Thoracic aorta (tissue), 2 donors: Measurements from ENCODE around the gene NINJ2. TPM values are rescaled to one million over a fixed set of nuclear protein-coding genes. Genes with fewer than 3 reads are reported as not detected.

ENCODE experiments used
- ATAC-seq: fragments of 150-250 bp; one replicate; pipeline ENCODE4 v1.8.0; 2017; ENCODE audit warnings: low read depth; ENCODE audit not compliant: insufficient number of reproducible peaks, low FRiP score
- DNase-seq: peaks from one replicate; pipeline ENCODE4 v3.0.0-alpha.2; 2020; ENCODE audit warnings: low spot score
- H3K27ac ChIP-seq, 2 donors: fragments of 200-600 bp; sonication (generic); 1 replicate in 1 of 2; 2 replicates in 1 of 2; pipeline ENCODE4 v1.5.1; 2016; ENCODE audit warnings: mild to moderate bottlenecking in 2 of 2, moderate library complexity in 2 of 2
- H3K27me3 ChIP-seq: fragments of 200-600 bp; sonication (generic); replicated peaks from 2 replicates; pipeline ENCODE4 v1.6.0; 2016; ENCODE audit warnings: mild to moderate bottlenecking; ENCODE audit not compliant: insufficient read depth
- H3K36me3 ChIP-seq: fragments of 200-600 bp; sonication (generic); one replicate; pipeline ENCODE4 v1.5.1; 2016
- H3K4me1 ChIP-seq, 2 donors: fragments of 200-600 bp; sonication (generic); 1 replicate in 1 of 2; 2 replicates in 1 of 2; pipeline versions ENCODE4 v1.5.1 to v1.6.0; 2016; ENCODE audit warnings: low read depth in 2 of 2, mild to moderate bottlenecking in 1 of 2; ENCODE audit not compliant: control insufficient read depth in 1 of 2
- H3K4me3 ChIP-seq: fragments of 200-600 bp; sonication (generic); 2 replicates; pipeline ENCODE4 v1.5.1; 2016; ENCODE audit warnings: mild to moderate bottlenecking
- H3K9me3 ChIP-seq: fragments of 200-600 bp; sonication (generic); 2 replicates; pipeline ENCODE4 v1.5.1; 2016
- total RNA-seq, 2 donors: library from RNA; depleted of rRNA; stranded (reverse); fragments of >200 nt; gene quantifications; one replicate each; pipeline versions ENCODE4 v1.1.0 to v1.2.3, GENCODE V29; 2016
- TF ChIP-seq, protein P1 (sequence below): fragments of 200-600 bp; sonication (generic); IDR thresholded peaks from one replicate; pipeline ENCODE4 v1.5.1; 2019; ENCODE audit warnings: antibody characterized with exemption

The NINJ2 gene
- total RNA-seq, 2 donors from 2014 or later, result 2.4 to 5.3 TPM

DNA sequence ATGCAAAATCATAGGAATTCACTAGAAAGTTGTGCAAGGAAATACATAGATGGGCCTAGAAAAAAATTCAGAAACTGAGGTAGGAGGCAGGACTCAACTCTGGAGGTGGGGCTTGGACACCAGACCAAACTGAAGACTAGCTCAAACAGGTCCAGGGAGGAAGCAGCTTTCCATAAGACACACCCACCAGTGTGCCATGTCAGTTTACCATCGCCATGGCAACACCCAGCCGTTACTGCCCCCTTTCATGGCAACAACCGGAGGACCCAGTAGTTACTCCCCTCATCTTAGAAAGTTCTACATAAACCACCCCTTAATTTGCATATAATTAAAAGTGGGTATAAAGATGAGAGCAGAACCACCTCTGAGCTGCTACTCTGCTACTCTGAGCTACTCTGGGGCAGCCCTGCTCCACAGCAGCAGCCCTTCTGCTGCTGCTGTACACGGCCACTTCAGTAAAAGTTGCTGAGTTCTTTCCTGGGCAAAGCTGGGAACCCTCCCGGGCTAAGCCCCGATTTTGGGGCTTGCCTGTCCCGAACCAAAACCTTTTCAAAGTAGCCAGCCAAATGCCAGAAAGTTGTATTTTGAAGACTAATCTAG lies 30.8 kb upstream of the NINJ2 start:
- peaks cover 9% of the 10 kb centered on the region for H3K9me3 ChIP-seq
- DNase-seq, result no peak
- H3K27ac ChIP-seq, result no peak overlapping the region
- H3K36me3 ChIP-seq, result no peaks in the 10 kb centered on the region
- H3K4me1 ChIP-seq, result no peaks in the 10 kb centered on the region
- H3K4me3 ChIP-seq, result no peak overlapping the region
- ATAC-seq, result no peak
- no peaks in the 10 kb centered on the region for H3K27me3 ChIP-seq
- TF ChIP-seq, protein P1, sequence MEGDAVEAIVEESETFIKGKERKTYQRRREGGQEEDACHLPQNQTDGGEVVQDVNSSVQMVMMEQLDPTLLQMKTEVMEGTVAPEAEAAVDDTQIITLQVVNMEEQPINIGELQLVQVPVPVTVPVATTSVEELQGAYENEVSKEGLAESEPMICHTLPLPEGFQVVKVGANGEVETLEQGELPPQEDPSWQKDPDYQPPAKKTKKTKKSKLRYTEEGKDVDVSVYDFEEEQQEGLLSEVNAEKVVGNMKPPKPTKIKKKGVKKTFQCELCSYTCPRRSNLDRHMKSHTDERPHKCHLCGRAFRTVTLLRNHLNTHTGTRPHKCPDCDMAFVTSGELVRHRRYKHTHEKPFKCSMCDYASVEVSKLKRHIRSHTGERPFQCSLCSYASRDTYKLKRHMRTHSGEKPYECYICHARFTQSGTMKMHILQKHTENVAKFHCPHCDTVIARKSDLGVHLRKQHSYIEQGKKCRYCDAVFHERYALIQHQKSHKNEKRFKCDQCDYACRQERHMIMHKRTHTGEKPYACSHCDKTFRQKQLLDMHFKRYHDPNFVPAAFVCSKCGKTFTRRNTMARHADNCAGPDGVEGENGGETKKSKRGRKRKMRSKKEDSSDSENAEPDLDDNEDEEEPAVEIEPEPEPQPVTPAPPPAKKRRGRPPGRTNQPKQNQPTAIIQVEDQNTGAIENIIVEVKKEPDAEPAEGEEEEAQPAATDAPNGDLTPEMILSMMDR, result no peak

DNA sequence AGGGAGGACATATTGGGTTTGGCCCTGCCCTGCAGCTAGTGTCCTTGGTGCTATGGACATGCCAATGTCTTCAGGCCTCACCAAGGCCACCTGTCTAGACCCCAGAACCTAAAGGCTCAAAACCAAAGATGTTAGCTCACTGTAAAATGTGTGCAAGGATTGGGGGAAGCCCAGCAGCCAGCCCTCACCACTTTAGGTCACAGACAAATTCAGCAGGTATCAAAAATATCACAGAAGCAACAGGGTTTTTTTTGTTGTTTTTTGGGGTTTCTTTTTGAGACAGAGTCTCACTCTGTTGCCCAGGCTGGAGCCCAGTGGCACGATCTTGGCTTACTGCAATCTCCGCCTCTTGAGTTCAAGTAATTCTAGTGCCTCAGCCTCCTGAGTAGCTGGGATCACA lies 29.0 kb upstream of the NINJ2 start:
- Histone ChIP-seq H3K4me1 (no peaks in the 10 kb centered on the region), H3K27me3 (no peaks in the 10 kb centered on the region), H3K36me3 (no peaks in the 10 kb centered on the region), H3K9me3 (no peaks in the 10 kb centered on the region), H3K4me3 (no peak overlapping the region), H3K27ac (no peak overlapping the region)
- TF ChIP-seq, protein P1, result no peak
- DNase-seq (no peak), ATAC-seq (no peak)

DNA sequence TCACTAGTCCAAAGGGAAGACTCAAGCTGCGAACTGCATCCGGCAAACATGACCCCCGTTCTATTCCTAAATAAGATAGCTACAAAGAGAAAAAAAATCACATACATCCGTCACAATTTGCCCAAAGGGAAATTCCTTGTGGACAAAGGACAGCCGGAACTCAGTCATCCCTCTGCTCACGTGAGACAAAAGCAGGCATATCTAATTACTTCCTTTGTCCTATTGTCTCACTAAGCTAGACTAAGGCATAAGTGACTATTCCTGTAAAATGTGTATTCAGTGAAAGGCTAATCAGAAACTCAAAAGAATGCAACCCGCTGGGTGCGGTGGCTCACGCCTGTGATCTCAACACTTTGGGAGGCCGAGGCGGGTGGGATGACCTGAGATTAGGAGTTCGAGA lies 27.2 kb upstream of the NINJ2 start:
- Histone ChIP-seq H3K27me3 (no peaks in the 10 kb centered on the region), H3K4me3 (no peak overlapping the region), H3K4me1 (no peaks in the 10 kb centered on the region), H3K27ac (no peak overlapping the region), H3K9me3 (no peaks in the 10 kb centered on the region), H3K36me3 (no peaks in the 10 kb centered on the region)
- TF ChIP-seq, protein P1, result no peak
- ATAC-seq (no peak), DNase-seq (no peak)

DNA sequence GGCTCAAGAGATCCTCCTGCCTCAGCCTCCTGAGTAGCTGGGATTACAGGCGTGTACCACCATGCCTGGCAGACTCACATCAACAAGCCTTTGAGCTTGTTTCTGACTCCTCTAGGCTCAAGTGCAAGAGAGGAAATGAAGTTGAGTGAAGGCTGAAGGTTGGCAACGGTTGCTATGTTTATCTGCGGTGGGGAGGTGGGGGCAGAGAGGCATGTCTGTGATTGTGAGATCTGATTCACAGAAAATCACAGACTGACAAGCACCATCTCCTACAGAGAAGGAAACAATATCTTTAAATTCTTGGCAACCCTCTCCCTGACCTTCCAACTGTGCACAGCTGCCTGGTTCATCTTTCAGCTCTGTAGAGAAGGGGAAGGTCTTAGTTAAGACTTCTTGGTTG lies 22.1 kb upstream of the NINJ2 start:
- H3K36me3 ChIP-seq, result no peaks in the 10 kb centered on the region
- H3K4me1 ChIP-seq, result no peaks in the 10 kb centered on the region
- no peak overlapping the region for H3K4me3 ChIP-seq
- DNase-seq (no peak), ATAC-seq (no peak)
- H3K27ac ChIP-seq, result no peak overlapping the region
- TF ChIP-seq, protein P1, result no peak
- H3K9me3 ChIP-seq, result no peaks in the 10 kb centered on the region
- no peaks in the 10 kb centered on the region for H3K27me3 ChIP-seq

DNA sequence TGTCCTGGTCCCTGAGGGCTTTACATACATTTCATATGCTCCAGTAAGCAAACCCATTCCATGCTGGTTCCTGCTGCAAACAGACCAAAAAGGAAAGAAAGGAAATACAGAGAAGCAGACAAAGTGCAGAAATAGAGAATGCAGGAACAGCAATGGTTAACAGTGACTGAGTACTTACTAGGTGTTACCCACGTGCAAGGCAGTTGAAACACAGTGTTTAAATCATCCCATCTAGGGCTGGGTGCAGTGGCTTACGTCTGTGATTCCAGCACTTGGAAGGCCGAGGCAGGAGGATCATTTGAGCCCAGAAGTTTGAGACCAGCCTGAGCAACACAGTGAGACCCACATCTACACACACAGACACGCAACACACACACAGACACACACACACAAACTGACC lies 21.2 kb upstream of the NINJ2 start:
- Histone ChIP-seq H3K36me3 (no peaks in the 10 kb centered on the region), H3K4me3 (no peak overlapping the region), H3K27me3 (no peaks in the 10 kb centered on the region), H3K9me3 (no peaks in the 10 kb centered on the region), H3K4me1 (no peaks in the 10 kb centered on the region), H3K27ac (no peak overlapping the region)
- ATAC-seq, result no peak
- TF ChIP-seq, protein P1, result no peak
- DNase-seq, result no peak
